ENCODE results near the gene IFI27L1.

DNA sequence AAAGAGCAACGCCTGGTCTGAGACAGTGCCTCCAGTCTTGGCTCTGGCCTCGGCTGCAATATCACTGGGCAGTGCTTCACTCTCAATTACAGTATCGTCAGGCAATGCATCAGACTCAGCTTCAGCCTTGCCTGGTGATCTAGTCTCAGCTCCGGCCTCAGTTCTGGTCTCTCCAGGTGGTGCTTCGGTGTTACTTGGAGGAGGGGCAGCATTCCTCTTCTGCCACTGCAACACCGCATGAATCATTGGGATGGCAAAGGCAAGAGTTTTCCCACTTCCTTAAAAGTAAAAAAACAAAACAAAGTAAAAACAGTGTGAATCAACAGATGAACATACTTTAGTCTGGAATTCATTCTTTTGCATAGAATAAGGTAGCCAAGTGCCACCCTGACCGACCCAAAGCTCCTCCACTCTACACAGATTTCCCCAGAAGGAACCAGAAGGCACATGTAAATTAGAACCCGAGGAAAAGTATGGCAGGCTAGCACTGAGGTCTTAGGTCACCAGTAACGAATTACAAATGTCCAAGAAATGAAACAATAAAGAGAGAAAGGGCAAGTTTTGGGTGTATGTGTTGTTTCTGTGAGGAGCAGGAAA, 18.7 kb upstream of the IFI27L1 start:
- TF ChIP-seq POLR2A (IDR thresholded peaks at IDR 0.05; ENCODE audit: low read length) = no peak
- no peak for TF ChIP-seq GATA1 (IDR thresholded peaks at IDR 0.05; ENCODE audit: low read depth, low read length)

Measured in erythroblast (primary cell).